ENCODE measurements around the gene DBR1. TPM values are rescaled to one million over a fixed set of nuclear protein-coding genes. Genes with fewer than 3 reads are reported as not detected.
A peak's percentile ranks its signal among the peaks of the same experiment; 100 is the strongest.

Gene DBR1
- total RNA-seq, 2 experiments from 2014 or later: 20.0 to 22.3 TPM

DNA sequence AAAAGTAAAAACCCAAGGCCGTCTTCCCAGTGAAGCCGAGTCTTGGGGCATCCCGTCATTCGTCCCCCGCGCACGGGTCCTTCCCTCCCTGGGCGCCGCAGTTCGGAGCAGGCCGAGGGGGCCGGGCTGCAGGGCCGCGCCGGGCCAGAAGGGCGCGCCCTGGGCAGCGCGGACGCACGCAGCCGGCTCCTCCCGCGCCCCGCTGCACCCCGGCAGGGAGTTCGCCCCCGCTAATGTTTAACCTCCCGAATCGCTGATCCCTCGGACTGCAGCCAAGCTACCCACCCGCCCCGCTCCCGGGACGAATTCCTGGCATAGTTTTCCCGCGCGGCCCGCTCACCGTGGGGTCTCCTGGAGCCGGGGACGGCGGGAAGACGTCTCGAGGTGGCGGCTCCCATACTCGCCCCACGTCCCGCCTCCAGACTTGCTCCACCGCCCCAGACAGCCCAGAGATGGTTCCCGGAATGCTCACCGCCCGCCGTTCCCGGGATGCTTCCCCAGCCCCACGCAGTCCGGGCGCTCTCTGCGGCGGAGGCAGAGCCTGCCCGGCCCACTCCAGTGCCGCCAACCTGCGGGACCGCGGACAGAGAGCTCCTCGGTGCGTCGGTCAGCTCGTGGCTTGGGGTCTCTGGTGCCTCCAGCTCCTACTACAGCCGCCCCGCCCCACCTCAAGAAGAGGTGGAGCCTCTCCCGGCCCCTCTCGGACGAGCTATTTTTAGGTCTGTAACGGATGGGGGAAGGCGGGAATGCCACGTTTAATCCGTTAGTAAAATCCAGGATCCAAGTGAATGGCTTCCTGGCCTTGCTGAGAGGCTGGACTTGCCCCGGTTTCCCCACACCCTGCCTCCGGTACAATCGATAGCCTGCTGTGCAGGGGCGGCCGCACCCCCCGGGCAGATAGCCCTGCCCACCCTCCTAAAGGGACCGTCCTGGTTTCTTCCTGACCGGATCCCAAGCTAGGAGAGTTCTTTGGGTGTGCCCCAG is 59.4 kb downstream of the DBR1 start, which contains the start of gene DZIP1L:
DZIP1L (minus strand) TSS at position 621 of the 984 bp plus-strand sequence. CDS start 11,637 bp downstream, outside the sequence.
- H3K9me3 Mint-ChIP-seq: no peaks in the 10 kb centered on the region
- peaks cover 5% of the 10 kb centered on the region for H3K4me1 Mint-ChIP-seq (ENCODE audit: low read depth)
- intact Hi-C loops (cut with micrococcal nuclease): loop anchor here (5.0 kb wide), 2 partner anchors 317 to 1008 kb away; partner anchors contain the start of gene ESYT3
- H3K36me3 Mint-ChIP-seq (ENCODE audit: low read depth): no peaks in the 10 kb centered on the region
- peaks cover 46% of the 10 kb centered on the region for H3K27me3 Mint-ChIP-seq (ENCODE audit: low read depth)
- H3K27ac Mint-ChIP-seq: no peak within 1 kb of the TSS
- H3K4me3 Mint-ChIP-seq: peak within 1 kb of the TSS; percentile 75
- CTCF ChIA-PET: interaction anchor here (0.5 to 6.2 kb wide), 6 partner anchors 13 to 227 kb away, joined by 3 to 153 read pairs (median 4); no protein-coding TSS in a partner anchor
- peak; percentile 39 for DNase-seq

DNA sequence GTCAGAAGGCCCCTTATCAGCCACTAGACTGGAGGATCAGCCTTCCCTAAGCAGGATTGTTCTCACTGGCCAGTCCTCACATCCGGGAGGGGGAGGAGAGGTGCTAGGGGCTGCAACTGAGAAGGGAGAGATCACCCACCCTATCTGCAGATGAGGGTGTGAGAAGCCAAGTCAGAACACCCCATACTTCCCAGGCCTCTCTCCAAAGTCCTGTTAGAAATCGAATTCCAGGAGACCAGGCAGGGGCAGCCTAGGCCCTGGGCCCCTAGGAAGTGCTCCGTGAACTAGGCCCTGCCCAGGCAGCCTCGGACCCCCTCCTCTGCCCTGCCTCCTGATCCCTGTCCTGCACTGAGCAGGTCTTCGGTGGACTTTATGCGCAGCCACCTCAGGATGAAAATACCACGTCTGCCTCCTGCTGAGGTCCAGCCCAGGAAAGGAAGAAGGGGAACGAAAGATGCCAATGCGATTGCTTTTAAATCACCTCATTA is 60.2 kb downstream of the DBR1 start:
- no peak overlapping the region for H3K27ac Mint-ChIP-seq
- H3K4me3 Mint-ChIP-seq: peak overlapping the region; percentile 51
- H3K27me3 Mint-ChIP-seq (ENCODE audit: low read depth): peaks cover 46% of the 10 kb centered on the region
- peaks cover 5% of the 10 kb centered on the region for H3K4me1 Mint-ChIP-seq (ENCODE audit: low read depth)
- CTCF ChIA-PET: interaction anchor here (1.4 to 6.2 kb wide), 2 partner anchors 17 to 47 kb away, joined by 5 to 153 read pairs; no protein-coding TSS in a partner anchor
- no peaks in the 10 kb centered on the region for H3K36me3 Mint-ChIP-seq (ENCODE audit: low read depth)
- no peak for DNase-seq
- no peaks in the 10 kb centered on the region for H3K9me3 Mint-ChIP-seq
- intact Hi-C loops (cut with micrococcal nuclease): no loop called here

DNA sequence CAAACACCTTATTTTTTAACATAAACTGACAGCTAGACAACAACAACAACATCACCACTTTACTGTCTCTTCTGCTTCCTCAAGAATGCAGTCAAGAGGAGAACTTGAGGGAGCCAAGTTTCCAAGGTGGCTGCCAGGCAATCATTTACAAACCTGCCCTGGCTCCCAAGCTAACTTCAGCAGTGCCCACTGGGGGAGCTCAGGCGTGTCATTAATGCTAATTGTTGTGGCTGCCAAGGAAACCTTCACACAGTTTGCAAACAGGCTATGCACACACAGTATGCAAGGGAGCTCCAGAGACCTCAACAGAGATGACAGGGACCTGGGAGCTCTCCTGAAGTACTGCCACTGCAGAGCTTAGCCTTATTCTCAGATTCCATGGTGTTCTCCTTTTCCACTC is 61.4 kb downstream of the DBR1 start:
- peaks cover 44% of the 10 kb centered on the region for H3K27me3 Mint-ChIP-seq (ENCODE audit: low read depth)
- intact Hi-C loops (cut with micrococcal nuclease): no loop called here
- H3K36me3 Mint-ChIP-seq (ENCODE audit: low read depth): no peaks in the 10 kb centered on the region

DNA sequence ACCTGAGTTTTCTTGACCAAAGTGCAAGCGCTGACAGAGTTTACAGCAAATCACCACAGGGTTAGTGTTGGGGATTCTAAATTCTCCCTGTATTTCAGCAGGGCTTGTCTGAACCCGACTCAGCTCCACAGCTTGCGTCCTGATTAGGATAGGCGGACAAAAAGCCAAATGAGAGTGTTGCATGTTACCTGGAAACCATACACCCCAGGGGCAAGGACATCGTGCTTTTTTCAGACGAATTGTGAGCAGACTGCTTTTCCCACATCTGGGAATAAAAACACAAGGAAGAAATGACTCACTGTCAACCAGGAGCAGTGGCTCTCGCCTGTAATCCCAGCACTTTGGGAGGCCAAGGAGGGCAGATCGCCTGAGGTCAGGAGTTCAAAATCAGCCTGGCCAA is 62.4 kb downstream of the DBR1 start:
- DNase-seq: no peak
- Mint-ChIP-seq H3K9me3 (no peaks in the 10 kb centered on the region), H3K36me3 (ENCODE audit: low read depth) (no peaks in the 10 kb centered on the region), H3K27me3 (ENCODE audit: low read depth) (peaks cover 41% of the 10 kb centered on the region), H3K4me3 (no peak overlapping the region), H3K4me1 (ENCODE audit: low read depth) (peaks cover 5% of the 10 kb centered on the region), H3K27ac (no peak overlapping the region)
- CTCF ChIA-PET: interaction anchor here (2.8 kb wide), 1 partner anchor 43 kb away, joined by 11 read pairs; no protein-coding TSS in a partner anchor
- intact Hi-C loops (cut with micrococcal nuclease): no loop called here

More for the DNA sequence above, 61.4 kb downstream of the DBR1 start:
- peaks cover 5% of the 10 kb centered on the region for H3K4me1 Mint-ChIP-seq (ENCODE audit: low read depth)
- no peaks in the 10 kb centered on the region for H3K9me3 Mint-ChIP-seq
- no peak overlapping the region for H3K4me3 Mint-ChIP-seq
- no peak for DNase-seq
- no peak overlapping the region for H3K27ac Mint-ChIP-seq
- CTCF ChIA-PET: interaction anchor here (0.6 to 2.8 kb wide), 3 partner anchors 12 to 55 kb away, joined by 3 to 11 read pairs (median 4); no protein-coding TSS in a partner anchor

Other genes with a start within 250 kb of the DBR1 start
- not detected for gene CLDN18, start 164.8 kb downstream of the DBR1 start, total RNA-seq
- not detected for gene DZIP1L, start 59.3 kb downstream of the DBR1 start, total RNA-seq
- gene A4GNT, start 42.5 kb downstream of the DBR1 start, total RNA-seq: not detected
- 10 to 100 TPM; 38.2 to 42.7 TPM for gene ARMC8, start 12.4 kb upstream of the DBR1 start, total RNA-seq
- gene NME9, start 154.9 kb upstream of the DBR1 start, total RNA-seq: 1 to 10 TPM; 2.0 to 2.4 TPM
- gene MRAS, start 173.7 kb upstream of the DBR1 start, total RNA-seq: under 1 TPM; 0.52 to 0.62 TPM